Stimulated activated CD8-positive, alpha-beta memory T cell treated with anti-CD3 and anti-CD28 coated beads, Interleukin-7, amount 100 ng/mL, for 24 hours (primary cell): ENCODE measurements around the gene TENM4.
"Not testable (repeated sequence)": the region's sequence is repeated elsewhere in the genome, so short reads cannot be mapped to it uniquely, and the experiment has no call there.

Experiments
- DNase-seq: peaks from one replicate; pipeline ENCODE4 v3.0.0-alpha.2; 2020; ENCODE audit warnings: low read depth

Gene TENM4

DNA sequence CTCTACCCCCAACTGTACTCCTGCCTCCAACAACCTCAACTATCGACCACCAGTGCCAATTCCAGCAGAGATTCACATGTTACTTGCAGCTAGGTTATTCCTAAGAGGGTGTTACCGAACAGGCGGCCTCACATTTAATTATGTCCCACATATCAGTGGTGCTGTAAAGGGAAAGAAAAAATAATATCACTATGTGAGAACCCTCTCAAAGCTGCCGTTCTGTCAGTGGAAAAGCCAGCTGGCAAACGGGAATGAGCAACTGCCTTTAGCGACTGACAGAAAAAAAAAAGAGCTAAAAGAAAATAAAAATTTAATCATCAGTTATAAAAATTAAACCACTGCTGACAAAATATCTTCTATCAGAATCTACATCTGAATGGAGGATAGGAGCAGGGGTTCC lies 595.3 kb downstream of the TENM4 start:
- DNase-seq, result no peak

DNA sequence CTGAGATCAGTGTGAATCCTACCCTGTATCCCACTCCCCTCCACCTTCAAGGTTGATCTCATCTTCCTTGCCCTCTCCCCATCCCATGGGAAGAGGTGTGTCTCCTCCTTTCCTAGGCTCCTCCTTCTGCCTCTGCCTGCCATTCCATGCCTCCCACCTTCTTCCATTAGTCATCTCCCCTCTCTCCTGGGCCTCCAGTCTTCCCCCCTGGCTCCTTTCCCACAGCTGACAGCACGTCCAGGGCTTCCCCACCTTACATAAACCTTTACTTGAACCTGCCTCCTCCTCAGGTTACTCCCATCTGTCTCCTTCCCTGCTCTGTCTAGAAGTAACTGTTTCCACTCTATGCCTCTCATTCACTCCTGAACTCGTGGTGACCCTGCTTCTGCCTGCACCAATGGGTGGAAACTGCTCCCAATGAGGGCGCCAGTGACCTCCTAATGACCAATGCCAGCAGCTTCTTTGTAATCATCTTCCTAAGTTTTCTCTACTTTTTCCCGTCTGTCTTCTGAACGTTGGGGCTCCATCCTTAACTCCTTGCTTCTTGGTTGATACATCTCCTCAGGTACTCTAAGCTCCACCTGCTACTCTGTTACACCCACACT lies 599.3 kb downstream of the TENM4 start:
- DNase-seq, result no peak

DNA sequence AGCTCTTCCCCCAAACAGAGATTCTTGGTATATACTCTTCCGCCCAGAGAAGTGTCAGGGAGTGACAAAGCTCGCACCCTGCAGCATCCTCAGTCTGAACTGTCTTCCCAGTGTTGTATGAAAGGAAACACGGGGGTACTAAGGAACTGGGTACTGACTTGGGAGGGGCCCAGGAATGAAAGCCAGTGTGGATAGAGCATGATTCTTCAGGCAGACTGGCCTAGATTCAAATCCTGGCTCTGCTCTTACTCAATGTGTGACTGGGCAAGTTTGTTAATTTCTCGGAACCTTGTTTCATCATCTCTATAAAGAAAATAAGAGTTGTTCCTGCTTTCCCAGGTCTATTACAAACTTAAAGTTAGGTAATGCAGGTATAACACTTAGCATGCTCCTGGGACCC lies 600.2 kb downstream of the TENM4 start:
- no peak for DNase-seq

DNA sequence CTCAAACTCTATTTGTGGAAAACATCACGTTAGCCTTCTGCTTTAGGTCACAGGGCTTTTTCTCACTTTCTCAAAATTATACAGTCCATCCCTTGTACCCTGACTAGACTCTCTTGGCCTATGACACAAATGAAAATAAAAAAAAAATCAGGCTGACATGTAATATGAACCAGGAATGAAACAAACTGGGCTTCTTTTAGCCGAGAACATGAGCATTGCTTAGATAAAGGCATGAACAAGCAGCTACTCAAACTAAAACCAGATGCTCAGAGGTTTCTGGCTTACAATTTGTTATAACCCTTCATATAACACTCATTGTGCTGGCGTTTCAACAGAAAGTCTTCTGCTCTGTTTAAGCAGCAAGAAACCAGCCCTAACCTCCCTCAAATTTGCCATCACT lies 600.6 kb downstream of the TENM4 start:
- no peak for DNase-seq

DNA sequence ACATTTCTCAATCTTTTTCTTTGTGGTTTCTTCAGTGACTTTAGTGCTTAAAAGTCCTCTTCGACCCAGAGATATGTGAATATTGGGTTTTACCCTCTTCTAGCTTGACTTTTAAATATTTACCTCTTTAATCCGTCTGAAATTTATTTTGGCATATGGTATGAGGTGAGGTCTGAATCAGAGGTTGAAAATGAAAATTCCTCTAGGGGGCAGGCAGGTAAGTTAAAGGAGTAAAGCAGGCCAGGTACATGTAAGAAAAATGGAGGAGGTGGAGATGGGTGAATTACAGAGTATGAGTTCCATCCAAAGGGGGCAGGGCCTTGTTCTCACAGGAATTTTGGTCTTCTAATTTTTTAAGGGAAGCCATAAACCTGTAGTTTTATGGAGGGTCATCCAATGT lies 602.4 kb downstream of the TENM4 start:
- DNase-seq, result no peak

DNA sequence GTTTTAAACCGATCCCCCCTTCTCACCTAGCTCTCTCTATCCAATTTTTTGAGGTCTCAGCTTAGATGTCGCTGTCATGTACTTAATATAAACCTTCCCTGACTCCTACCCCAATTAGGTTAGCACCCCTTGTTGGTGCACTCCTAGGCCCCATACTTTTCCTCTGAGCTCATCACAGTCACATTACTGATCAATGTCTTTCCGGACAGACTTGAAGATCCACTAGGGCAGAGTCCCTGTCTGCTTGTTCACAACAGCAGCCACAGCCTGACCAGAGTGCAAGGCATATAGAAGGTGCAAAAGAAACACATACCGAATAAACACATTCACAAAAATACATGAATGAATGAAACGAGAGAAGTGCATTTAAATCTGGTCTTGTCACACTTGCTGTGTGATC lies 605.2 kb downstream of the TENM4 start:
- DNase-seq, result no peak

DNA sequence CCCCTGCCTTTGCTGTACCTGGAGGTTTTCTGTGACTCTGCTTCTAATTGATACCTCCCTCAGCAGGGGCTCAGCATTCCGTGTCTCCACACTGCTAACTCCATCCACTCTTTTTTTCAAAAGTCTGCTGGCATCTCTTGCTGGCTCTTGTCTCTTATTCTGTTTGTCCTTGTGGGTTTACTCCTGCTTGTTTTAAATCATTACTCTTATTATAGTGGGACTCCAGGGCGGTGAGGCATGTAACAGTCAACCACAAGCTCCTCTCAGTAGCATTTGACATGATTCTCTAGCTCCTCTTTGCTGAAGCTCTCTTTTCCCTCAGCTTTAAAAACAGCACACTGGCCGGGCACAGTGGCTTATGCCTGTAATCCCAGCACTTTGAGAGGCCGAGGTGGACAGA lies 605.9 kb downstream of the TENM4 start:
- no peak for DNase-seq

DNA sequence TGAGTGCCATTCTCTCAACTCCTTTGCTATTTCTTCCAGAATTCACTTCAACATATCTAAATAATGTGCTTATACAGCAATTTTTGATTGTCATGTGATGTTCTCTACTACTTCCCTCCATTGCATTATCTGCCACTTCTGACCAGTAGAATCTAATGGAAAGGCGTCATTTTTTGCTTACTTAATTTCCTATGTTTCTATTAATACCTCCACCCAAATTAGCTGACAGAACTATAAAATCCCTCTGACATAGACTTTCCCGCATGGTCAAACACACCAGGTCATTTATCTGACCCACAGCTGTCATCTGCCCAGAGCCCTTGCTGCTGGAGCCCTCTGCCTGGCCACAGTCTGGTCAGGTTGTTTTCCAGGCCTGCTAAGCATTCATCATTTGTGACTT lies 607.6 kb downstream of the TENM4 start:
- DNase-seq, result no peak

DNA sequence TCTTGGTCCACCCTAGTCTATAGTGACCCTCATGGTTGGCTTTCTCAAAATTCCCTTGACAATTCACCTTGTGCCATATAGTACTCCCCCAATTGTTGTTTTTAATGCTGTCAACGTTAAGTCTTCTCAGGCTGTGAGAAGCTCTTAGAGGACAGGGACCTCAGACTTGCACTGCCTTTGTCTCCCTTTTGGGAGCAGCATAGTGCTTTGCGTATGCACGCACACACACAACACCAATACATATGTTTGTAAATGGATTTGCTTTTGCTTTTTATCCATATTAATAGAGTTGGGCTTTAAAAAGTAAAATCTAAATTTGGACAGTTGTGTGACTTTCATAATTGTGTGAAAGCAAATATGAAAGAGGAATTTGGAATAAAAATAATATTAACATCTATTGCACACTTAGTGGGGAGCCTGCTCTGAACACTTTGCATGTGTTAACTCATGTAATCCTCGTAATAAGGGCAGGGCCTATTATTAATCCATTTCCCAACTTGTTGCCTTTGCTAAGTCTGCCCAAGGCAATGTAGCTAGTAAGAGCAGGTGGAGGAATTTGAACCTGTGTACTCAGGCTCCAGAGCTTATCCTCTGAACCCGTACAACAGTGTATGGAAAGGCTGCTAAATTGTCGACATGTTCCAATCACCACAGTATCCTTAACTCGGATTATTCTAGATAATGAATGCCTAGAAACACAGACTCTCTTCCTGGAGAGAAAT lies 608.4 kb downstream of the TENM4 start:
- no peak for DNase-seq

DNA sequence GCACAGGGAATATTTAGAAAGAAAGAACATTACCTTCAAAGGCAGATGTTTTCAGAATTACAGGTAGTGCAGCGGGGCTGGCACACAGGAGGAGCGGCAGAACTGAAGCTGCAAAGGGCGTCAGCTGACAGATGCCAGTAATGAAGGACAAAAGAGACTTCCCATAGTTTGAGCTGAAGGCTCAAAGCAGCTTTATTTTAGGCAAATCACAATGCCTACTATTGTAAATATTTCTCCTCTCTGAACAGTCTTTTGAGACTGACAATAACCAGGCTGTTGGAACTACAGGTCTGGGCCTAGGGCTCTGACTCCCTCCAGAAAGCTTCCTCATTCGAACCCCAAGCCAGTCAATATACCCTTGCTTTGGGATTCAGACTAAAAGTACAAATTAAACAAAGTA lies 609.3 kb downstream of the TENM4 start:
- DNase-seq, result no peak

DNA sequence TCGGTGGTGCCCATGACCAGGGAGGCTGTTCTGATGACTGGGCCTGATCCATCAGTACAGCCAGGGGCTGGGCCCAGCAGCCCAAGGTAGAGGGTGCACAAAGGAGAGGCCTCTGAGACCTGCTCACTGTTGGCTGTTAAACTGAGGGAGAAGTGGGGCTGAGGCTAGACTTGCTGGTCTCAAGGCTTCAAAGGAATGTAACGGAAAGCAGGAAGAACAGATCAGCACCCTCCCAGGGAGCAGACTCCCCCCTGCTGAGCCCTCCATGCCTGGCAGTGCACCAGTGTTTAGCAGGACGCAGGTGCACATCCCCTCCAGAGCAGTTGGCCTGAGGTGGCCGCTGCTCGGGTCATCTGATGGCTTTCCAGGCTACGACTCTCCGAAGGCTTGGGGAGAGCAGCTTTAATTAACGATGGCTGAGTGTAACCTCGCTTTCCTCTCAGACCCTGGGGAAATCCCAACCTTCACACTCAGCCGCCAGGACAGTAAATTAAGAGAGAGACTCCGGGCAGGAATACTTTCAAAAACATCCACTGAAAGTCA lies 610.5 kb downstream of the TENM4 start:
- no peak for DNase-seq

DNA sequence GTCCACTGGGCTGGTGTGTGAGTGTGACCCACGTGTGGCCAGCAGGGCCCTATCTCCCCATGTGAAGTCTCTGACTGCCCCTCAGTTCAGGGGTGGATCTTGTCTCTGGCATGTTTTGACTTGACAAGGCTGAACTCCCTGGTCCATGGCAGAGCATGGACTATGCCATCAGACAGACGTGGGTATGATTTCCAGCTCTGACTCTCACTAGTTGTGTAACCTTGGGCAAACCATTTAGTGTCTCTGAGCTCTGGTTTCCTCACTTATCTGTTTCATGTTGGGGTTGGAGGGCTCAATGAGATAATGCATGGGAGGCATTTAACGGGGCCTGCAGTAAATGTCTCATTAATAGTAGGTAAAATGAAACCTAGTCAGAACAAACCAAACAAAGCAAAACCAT lies 611.7 kb downstream of the TENM4 start:
- DNase-seq, result no peak

DNA sequence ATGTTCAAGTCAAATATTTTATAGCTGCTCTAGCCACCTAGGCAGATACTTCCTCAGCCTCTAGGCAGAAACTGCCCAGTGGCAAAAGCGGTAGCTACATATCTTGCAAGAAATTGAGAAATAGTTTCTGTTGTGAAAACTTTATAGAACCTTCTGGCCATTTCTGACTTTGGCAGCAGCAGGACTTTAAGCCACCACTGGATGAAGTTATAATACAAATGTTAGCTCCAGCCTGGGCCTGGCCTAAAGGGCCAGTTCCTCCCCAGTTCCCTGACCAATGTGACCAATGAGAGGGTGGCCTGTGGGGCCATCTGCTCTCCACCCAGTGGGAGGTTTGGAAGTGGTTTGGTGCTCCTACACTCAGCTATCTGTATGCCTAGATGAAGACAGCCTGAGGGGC lies 612.2 kb downstream of the TENM4 start:
- DNase-seq, result no peak

DNA sequence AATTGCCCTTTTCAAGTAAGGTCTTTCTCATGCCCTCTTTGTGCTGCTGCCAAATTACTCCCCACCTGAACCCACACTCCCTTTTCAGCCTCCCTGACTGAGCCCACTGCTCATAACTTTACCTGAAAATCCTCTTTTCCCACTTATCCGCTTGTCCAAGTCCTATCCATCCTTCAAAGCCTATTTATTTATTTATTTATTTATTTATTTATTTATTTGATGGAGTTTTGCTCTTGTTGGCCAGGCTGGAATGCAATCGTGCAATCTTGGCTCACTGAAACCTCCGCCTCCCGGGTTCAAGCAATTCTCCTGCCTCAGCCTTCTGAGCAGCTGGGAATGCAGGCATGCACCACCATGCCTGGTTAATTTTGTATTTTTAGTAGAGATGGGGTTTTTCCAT lies 613.5 kb downstream of the TENM4 start:
- not testable (repeated sequence) for DNase-seq

DNA sequence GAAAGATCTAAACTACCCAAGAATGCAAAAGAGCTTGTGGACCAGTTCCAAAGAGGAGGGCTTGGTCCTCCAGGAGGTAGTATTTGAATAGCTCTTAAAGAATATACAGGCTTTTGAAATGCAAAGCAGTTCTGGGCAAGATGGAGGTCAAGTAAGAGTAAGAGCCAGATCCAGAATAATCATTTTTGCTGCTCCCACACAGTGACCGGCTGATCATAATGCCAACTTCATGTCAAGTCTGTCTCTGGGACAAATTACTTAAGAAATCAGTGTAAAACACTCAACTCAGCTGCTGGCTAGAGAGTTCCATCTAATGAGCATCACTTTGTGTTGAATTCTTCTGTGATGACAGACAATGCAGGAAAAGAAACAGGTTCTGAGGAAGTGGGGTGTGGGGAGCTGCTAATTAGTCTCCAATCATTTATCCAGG lies 615.2 kb downstream of the TENM4 start:
- DNase-seq, result no peak

DNA sequence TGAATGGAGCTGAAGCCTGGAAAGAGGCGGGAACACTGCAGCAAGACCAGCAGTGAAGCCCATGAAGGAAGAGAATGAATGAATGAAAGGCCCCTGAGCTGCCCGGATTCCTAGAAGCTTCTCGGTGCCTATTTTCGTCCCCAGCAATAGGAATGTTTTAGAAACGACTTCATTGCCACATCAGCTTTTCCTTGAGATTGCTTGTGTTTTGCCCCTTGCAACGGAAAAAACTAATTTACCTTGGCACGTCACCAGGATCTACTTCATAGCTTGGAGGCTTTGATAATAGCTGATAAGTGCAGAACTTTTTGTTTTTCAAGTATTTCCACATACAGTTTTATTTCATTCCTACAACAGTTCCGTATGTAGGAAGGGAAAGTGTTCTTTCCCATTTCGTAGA lies 617.2 kb downstream of the TENM4 start:
- DNase-seq, result no peak

DNA sequence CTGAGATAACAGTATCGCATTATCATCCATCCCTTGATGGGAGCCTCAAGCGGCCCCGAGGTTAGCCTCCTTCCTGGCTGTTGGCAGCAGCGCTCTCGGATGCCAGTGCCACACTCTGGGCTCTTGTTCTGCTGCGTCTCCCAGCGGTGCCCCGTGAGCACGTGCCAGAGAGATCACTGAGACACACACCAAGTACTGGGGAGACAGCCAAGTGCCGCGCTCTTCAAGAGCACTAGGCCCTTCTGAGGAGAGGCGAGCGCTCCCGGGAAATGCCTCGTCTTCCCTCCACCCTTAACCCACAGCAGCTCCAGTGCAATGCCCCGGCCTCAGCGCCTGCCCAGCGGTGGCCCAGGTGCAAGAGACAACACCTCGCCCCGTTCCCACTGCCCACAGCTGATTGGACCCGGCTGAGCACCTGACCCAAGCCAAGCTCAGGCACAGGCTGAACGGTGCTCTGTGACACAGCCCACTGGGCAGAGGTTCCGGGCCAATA lies 617.9 kb downstream of the TENM4 start:
- DNase-seq, result no peak

DNA sequence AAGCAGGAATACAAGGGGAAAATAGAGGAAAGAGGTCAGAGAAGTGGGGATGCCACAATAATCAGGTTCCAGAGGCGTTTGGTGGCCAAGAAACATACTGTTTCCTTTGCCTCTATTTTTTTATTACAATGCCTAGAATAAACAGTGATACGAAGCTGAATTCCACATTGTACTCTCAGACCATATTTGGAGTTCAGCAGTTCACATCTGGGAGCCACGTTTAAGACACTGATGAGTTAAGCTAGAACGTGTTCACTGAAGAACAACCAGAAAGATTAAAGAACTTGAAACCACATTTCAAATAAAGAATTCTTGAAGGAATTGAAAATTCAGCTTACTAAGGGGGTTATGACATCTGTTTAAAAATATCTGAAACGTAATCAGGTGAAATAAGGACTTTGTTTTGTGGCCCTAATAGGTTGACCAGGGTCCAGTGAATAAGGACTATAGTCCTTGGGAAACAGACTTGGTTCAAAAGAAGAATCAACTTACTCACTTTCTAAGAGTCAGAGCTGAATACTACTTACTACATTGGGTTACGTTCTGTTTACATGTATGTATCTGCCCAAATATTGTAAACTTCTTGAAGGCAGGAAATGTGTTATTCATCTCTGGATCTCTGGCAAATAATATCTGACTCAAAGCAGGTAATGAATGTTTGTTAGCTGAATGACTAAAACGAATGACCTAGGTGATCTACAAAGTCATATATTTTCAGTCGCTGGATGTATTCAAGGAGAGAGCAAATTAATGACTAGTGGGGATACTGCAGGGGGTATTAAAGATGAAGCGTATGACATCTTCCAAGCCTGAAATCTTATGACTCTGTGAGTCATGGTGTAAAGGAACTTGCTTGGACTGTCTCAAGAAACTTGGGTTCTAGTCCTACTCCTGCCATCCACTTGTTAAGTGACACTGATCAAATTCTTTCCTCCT lies 619.2 kb downstream of the TENM4 start:
- DNase-seq, result no peak

DNA sequence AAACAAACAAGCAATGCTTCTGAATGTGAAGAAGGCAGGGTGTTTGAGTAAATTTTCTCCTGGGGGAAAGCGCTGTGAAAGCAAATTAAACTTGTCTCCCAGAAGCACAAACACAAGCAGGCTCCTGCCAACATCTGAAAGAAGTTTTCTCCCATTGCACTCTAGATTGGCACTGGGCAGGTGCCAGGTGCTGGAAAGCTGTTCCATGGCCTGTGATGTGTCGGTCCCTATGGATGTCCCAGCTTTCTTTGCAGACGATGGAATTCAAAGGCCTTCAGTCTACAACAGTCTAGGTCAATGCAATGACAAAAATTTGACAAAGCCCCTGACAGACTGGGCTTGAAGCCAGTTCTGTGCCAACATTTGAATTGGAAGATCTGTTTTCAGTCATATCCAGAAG lies 620.1 kb downstream of the TENM4 start:
- no peak for DNase-seq

DNA sequence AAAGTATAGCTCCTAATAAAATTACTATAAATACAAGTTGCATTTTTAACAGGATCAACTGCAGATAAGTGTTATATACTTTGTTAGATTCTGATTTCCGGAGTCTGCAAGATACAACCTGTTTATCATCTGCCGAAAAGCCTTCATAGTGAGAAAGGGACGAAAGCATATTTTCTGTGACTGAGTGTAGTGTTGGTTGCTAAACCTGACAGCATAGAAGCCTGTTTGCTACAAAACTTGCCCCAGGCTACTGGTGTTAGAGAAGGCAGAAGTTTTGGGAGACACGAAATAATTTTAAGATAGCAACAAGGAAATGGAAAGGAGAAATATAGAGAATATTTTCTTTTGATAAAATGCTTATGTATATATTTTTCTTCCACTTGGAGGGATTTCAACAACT lies 622.6 kb downstream of the TENM4 start:
- DNase-seq, result no peak

DNA sequence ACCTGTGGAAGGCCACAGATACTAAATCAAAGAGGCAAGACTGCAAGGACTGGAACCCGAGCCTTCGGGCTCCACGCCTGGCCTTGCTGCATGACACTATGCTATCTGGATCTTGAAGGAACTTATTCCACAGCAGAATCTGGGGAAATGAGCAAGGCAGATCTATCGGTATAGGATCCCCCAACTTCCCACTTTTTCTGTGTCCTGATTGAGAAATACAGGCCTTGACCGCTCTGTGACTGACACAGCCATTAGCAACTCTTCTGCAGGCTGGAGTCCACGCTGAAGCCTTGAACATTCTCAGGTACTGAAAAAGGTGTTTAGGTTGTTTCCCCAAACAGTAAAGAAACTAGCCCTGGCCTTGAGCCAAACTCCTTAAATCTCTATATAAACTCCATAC lies 625.0 kb downstream of the TENM4 start:
- DNase-seq, result no peak

DNA sequence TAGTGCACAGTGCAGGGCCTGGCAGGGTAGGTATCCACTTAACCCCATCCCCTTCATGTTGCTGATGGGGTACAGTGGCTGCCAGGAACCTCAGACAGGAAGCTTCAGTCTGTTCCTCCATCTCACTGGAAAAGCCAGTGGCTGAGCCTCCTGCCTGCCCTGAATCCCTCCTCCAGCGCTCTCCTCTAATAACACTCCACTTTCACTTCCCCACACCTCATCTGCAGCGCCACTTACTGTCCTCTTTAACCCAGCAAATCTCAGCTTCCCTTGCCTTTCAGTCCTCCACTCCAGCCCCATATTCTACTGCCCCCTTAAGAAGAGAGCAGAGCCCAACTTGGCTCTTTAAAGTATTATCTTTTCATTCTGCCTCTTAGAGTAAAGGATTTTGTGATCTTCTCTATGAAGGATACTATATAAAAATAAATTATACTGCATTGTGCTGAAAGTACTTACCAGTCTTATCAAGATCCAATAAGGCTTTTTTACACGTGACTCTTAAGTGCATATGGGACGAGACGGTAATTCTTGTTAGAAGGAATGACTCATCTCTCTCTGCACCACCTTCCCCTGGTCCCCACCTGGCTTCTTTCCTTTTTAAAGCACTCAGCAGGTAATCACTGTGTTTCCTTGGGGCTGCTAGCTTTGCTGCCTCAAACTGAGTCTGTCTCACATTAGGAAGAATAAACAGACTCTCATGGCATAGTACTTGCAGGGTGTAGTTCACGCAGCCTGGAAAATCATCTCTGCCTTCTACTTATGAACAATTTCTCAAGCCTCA lies 628.1 kb downstream of the TENM4 start:
- no peak for DNase-seq
